Measurements from ENCODE around the gene PCSK9. TPM values are rescaled to one million over a fixed set of nuclear protein-coding genes. Genes with fewer than 3 reads are reported as not detected.
"Not testable (repeated sequence)": the region's sequence is repeated elsewhere in the genome, so short reads cannot be mapped to it uniquely, and the experiment has no call there.

Gene PCSK9
- total and polyA plus RNA-seq, 4 donors, result 0.13 to 0.42 (median 0.38) TPM; not detected in 1

- WGBS, 2 donors, result 95 to 96% methylated on average over 14 of the region's 14 CpGs
- H3K27me3 ChIP-seq (ENCODE audit: control insufficient read depth in 1 of 2, insufficient read depth in 2 of 2, low read length in 1 of 2); ATAC-seq (ENCODE audit: low FRiP score); H3K27ac ChIP-seq (ENCODE audit: low read depth in 1 of 2, low read length in 2 of 2); H3K36me3 ChIP-seq (ENCODE audit: control insufficient read depth in 1 of 2, insufficient read depth in 2 of 2, low read length in 1 of 2); H3K4me3 ChIP-seq (ENCODE audit: low read length in 2 of 2); DNase-seq; H3K9me3 ChIP-seq (ENCODE audit: control insufficient read depth, low read length); intact Hi-C loops (cut with DNase I); H3K4me1 ChIP-seq (ENCODE audit: control insufficient read depth in 1 of 2, insufficient read depth in 2 of 2, low read length in 2 of 2): not testable (repeated sequence)
Measured at GRCh38 chr1:55109005-55109404, 69.7 kb downstream of the PCSK9 start.

Other genes starting within 250 kb of the PCSK9 start
- under 1 TPM in 1 of 2 donors, not detected in 1; 0.27 TPM for gene TTC22, start 238.2 kb upstream of the PCSK9 start, total RNA-seq
- gene TTC22, start 238.2 kb upstream of the PCSK9 start, polyA plus RNA-seq, result 1 to 10 TPM in 1 of 2 donors, under 1 TPM in 1; 0.20 to 3.9 TPM
- gene DHCR24, start 152.4 kb upstream of the PCSK9 start, total RNA-seq, result 10 to 100 TPM; 26.6 to 29.6 TPM
- 1 to 10 TPM; 5.1 to 5.4 TPM for gene DHCR24, start 152.4 kb upstream of the PCSK9 start, polyA plus RNA-seq
- gene TMEM61, start 58.9 kb upstream of the PCSK9 start, total RNA-seq, result 1 to 10 TPM; 1.3 to 5.6 TPM
- 1 to 10 TPM in 1 of 2 donors, under 1 TPM in 1; 0.38 to 3.0 TPM for gene TMEM61, start 58.9 kb upstream of the PCSK9 start, polyA plus RNA-seq
- gene BSND, start 40.6 kb upstream of the PCSK9 start, total RNA-seq, result not detected
- gene BSND, start 40.6 kb upstream of the PCSK9 start, polyA plus RNA-seq, result not detected
- 10 to 100 TPM; 45.8 to 54.4 TPM for gene USP24, start 175.8 kb downstream of the PCSK9 start, total RNA-seq
- gene USP24, start 175.8 kb downstream of the PCSK9 start, polyA plus RNA-seq, result 10 to 100 TPM in 1 of 2 donors, 1 to 10 TPM in 1; 4.4 to 13.9 TPM